Sigmoid colon (tissue), 4 donors: ENCODE data around the gene CD55.

Source experiments
- POLR2A ChIP-seq, 2 donors: fragments of 450-650 bp; IDR thresholded peaks; one replicate each; pipeline ENCODE4 v1.6.1; 2016; ENCODE audit warnings: antibody characterized with exemption in 2 of 2, mild to moderate bottlenecking in 2 of 2, moderate library complexity in 2 of 2
- POLR2AphosphoS5 ChIP-seq, 4 donors: sonication (generic); formaldehyde crosslinking; IDR thresholded peaks; one replicate each; pipeline ENCODE4 v1.6.1; 2017; ENCODE audit warnings: antibody characterized with exemption in 4 of 4
- TF ChIP-seq, protein P1 (sequence below), 4 experiments: fragments of 450-650 bp in 3 of 4; fragments of 200-600 bp in 1 of 4; IDR thresholded peaks; one replicate each; pipeline ENCODE4 v1.5.1; 2016 to 2019; ENCODE audit warnings: antibody characterized with exemption in 4 of 4, mild to moderate bottlenecking in 3 of 4, moderate library complexity in 2 of 4

DNA sequence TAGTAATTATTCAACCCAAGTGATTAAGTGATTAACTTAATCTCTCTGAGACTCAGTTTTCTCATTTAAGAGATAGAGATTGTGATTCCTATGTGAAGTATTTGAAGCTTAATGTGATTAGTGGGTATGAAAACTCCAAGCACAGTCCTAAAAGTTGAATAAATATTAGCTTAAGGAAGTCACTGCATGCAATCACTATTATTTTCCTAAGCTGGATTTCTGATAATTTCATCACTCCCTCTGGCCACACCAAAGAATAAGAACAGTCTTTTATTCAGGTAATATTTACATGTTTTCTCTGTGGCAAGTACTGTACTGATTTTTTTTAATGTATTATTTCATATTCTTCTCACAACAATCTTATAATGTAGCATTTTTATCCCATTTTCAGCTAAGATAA lies 31.1 kb downstream of the CD55 start:
- TF ChIP-seq, protein P1, sequence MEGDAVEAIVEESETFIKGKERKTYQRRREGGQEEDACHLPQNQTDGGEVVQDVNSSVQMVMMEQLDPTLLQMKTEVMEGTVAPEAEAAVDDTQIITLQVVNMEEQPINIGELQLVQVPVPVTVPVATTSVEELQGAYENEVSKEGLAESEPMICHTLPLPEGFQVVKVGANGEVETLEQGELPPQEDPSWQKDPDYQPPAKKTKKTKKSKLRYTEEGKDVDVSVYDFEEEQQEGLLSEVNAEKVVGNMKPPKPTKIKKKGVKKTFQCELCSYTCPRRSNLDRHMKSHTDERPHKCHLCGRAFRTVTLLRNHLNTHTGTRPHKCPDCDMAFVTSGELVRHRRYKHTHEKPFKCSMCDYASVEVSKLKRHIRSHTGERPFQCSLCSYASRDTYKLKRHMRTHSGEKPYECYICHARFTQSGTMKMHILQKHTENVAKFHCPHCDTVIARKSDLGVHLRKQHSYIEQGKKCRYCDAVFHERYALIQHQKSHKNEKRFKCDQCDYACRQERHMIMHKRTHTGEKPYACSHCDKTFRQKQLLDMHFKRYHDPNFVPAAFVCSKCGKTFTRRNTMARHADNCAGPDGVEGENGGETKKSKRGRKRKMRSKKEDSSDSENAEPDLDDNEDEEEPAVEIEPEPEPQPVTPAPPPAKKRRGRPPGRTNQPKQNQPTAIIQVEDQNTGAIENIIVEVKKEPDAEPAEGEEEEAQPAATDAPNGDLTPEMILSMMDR (IDR thresholded peaks at IDR 0.05), result no peak
- TF ChIP-seq POLR2AphosphoS5 (IDR thresholded peaks at IDR 0.05) (no peak), POLR2A (IDR thresholded peaks at IDR 0.05) (no peak)
